A549 treated with dexamethasone at 1 μM for 4 hours (cell line): Measurements from ENCODE around the gene BRI3. TPM values are rescaled to one million over a fixed set of nuclear protein-coding genes. Genes with fewer than 3 reads are reported as not detected.

Source experiments
- total RNA-seq: library from RNA; stranded (reverse); fragments of 200-300 nt; extraction: Qiagen RNA extraction; gene quantifications from 5 replicates; pipeline ENCODE4 v1.2.3, GENCODE V29; 2022

BRI3 gene
- total RNA-seq = 113 to 151 TPM (median 134 TPM) in 5 replicates

GRCh38 chr7:98280791-98281756 is at the start of gene BRI3:
TSS of gene BRI3 (plus strand) at chr7:98281686. CDS start at chr7:98281796, 110 bp downstream.

GRCh38 chr7:98251601-98252424 is 29.7 kb upstream of the BRI3 start, which contains the start of gene TECPR1:
TSS of gene TECPR1 (minus strand) at chr7:98252232. CDS start at chr7:98246146, 6,086 bp downstream.

Other genes starting within 250 kb of the BRI3 start
- 7.9 to 13.8 TPM (median 12.4 TPM) in 5 replicates for gene LMTK2, start 174.8 kb upstream of the BRI3 start, total RNA-seq
- 0.39 to 0.86 TPM (median 0.62 TPM) in 5 replicates for gene BHLHA15, start 70.2 kb upstream of the BRI3 start, total RNA-seq
- gene TECPR1, start 29.5 kb upstream of the BRI3 start, total RNA-seq = 5.2 to 10.5 TPM (median 8.4 TPM) in 5 replicates
- gene BAIAP2L1, start 119.4 kb downstream of the BRI3 start, total RNA-seq = 37.4 to 44.4 TPM (median 40.9 TPM) in 5 replicates